Head of caudate nucleus (tissue), 42 donors: Measurements from ENCODE around the gene LRRC32.

Source experiments
- DNase-seq, 42 donors: peaks; one replicate each; pipeline versions ENCODE4 v3.0.0 to v3.0.0-alpha.2; 2020 to 2021; ENCODE audit warnings: mixed read lengths in 7 of 42
- intact Hi-C: fragments of 100-400 bp; cut with DNase I; formaldehyde crosslinking; loops from one replicate; pipeline ENCODE4 v1.15.0; 2022

LRRC32 gene

DNA sequence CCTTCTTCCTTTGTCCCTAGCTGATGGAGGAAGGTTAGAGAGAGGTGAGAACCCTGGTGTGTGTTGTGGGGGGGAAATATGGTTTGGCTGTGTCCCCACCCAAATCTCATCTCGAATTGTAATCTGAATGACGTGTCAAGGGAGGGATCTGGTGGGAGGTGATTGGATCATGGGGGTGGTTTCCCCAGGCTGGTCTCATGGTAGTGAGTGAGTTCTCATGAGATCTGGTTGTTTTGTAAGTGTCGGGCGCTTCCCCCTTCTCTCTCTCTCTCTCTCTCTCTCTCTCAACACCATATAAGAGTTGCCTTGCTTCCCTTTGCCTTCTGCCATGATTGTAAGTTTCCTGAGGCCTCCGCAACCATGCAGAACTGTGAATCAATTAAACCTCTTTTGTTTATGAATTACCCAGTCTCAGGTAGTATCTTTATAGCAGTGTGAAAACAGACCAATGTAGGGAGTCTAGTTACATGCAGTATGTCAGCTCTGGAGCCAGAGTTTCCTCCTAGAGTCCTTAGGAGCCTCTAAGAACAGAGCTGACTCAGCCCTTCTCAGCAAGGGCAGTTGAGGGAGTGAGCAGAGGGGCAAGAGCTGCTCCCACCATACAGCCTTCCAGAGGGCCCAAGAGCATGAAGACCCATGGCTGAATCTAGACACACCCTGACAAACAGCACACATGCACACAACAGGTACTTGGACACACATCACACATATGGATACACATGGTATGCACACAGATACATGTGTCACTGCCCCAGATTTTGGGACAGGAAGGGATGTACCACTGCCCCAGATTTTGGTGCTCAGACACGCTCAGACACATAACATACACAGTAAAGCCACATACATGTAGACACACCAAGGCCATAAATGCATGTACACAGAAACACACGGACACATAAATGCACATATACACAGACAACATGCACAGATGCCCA, 12.9 kb upstream of the LRRC32 start:
- no peak for DNase-seq
- intact Hi-C loops: no loop called here

DNA sequence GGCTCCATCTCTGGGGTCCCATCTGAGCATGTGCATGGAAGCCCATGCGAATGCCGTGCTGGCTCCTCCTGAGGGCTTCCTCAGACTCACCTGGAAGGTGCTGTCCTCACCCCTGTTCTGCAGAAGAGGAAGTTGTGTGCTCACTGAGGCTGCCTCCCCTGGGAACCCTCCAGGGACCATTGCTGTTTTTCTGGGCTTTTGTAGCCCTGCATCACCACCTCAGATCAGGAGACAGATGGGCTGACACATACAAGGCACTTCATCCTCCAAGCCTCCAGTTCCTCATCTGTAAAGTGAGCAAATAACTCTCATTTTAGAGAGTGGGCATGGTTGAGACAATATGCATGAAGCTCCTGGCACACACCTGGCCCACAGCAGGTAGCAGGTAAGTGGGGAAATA, 12.1 kb upstream of the LRRC32 start:
- intact Hi-C loops: no loop called here
- no peak for DNase-seq

DNA sequence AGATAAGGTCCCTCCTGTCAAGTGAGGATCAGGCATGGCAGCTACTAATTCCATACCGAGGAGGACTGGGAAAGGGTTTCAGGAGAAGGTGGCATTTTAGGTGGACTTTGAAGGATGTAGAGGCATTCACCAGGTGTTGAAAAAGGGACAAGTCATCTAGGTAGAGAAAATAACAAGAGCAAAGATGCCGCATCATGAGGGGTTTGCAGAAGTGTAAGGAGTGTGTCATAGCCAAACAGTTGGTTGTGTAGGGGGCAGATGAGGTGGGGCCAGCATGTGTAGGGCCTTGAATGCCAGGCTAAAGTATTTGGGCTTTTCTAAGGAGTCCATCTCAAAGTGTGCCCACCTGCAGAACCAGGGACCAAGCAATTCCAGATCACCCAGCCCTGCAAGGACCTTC, 11.6 kb upstream of the LRRC32 start:
- intact Hi-C loops: no loop called here
- no peak for DNase-seq

DNA sequence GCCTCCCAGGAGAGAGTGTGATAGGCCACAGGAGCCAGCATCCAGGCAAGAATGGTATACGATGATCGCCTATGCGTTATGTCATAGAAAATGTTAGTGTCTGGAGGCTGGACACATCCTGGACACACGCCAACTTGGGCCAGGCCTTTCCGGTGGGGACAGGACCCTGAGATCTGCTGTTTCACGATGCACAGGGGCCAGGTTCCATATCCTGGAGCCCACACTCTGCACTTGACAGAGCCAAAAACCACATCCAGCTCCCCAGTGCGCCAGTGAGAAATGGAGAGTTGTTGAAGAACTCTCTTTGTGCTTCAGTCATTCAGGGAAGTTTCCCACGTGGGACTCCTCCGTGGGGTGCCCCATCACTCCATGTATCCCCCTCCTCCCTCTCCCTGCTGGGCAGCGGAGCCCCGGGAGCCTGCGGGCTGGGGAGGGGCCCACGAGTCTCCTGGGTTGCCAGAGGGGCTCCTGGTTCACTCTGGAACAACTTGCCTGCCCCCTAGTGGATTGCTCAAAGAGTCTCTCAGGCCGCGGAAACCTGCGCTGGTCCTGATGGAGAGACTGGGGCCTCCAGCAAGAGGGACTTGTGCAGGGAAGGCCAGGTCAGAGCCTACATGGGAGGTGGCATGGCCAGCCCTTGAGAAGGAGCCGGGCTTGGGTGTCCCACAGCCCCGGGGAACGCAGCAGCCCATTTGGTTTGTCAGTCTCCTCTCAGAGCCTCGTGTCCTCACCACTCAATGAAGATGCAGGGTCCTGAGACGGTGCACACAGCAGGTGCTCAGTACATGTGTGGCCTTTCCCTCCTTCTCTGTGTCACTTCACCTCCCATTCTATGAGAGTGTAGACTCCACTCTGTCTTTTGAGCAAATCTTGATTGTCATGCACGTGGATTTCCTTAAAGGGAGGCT, 10.2 kb upstream of the LRRC32 start:
- peak; percentile 29 to 85 (median 64) for DNase-seq
- intact Hi-C loops: no loop called here

DNA sequence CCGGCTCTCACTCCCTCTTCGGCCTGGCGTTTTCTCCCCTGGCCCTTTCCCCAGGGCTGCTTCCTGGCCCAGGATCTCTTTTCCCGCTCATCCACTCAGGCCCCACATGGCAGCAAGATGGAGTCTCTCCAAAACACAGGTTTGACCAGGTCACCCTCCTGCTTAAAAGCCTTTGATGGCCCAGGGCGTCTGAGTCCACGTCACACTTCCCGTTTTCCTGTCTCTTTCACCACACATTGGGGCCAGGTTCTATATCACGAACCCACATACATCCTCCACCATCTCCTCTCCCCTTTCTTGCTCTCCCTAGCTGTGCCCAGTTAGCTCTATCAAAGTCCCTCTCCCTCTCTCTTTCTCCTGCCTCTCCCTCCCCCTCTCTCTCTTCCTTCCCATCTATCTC, 7.8 kb upstream of the LRRC32 start:
- no peak for DNase-seq
- intact Hi-C loops: no loop called here

DNA sequence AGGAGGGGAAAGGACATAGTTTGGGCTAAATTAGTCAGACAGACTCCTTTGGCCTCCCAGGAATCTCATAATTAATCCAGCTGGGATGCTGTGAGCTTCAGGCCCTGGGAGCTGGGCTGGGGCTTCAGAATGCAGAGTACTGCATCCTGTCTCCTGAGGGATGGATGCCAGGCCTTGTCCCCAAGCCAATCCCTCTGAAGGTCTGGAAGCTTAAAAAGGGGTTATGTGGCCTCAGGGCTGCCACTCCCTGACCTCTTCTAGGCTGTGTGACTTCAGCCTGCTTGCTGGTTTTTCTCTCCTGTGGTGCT, 6.9 kb upstream of the LRRC32 start:
- intact Hi-C loops: no loop called here

DNA sequence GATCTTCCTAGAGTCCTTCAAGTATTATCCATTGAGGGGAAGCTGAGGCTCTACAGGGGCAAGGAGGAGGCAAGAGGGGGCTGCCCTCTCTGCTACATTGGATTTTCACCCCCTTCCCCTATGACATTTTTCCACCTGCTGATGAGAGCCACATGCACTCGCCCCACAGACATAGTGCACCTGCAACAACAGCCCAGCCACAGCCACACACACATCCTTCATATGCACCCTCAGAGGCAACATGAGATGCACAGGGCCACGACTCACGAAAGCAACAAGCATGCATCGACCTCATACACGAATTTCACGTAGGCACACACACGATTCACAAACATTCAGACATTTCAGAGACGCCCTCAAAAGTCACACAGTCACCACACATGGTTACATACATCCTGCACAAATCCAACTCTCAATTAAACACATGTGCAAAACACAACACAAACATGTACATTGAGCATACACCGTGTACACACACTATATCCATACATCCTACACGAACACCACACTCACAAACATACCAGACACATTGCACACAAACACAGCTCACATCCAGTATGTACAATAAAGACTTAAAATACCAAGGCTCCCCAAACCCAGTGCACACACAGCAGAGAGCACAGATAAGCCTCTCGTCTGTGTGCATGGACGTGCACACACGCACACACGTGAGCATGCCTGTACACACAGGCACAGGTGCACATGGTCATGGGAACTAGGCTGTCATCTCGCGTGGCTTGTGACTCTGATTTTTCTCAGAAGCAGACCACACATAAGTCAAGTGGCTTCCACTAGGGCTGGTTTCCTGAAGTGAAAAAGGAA, 6.3 kb upstream of the LRRC32 start:
- no peak for DNase-seq
- intact Hi-C loops: no loop called here

More for the DNA sequence above, 6.9 kb upstream of the LRRC32 start:
- no peak for DNase-seq

DNA sequence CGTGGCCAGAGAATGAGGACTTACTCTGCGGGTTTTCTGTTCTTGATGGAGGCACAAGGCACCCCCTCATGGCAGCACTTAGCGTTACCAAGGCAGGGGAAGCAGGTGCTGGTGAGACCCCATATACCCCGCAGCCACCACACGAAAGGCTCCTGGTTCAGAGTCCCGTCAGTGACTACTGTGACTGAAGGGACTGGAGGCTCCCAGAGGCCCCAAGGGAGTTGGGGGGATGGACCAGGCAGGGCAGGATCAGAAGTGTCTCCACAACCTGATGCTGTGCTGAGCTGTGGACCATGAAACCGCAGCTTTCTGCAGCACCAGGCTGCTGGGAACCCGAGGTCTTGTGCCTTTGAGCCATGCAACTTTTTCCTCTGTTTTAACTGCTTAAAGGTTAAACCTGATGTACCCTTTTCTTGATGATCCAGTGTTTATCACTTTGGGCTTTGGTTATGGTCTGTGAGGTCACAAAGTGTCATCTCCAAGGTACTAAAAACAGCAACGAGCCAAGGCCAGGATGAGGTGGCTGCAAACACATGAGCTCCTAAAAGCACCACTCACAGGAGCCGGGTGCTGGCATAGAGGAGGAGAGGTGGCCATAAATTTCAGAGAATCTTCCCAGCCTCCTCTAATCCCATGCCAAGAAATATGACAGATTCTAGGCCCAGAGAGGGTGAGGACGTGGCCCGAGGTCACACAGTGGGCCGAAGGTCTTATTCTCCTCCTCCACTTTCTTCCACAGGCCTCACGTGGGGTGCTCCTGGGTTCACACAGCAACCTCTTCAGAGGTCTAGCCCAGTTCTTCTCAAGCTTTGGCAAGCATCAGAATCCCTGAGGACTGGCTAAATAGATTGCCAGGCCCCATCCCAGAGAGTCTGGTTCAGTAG, 4.2 kb upstream of the LRRC32 start:
- intact Hi-C loops: no loop called here
- no peak for DNase-seq

DNA sequence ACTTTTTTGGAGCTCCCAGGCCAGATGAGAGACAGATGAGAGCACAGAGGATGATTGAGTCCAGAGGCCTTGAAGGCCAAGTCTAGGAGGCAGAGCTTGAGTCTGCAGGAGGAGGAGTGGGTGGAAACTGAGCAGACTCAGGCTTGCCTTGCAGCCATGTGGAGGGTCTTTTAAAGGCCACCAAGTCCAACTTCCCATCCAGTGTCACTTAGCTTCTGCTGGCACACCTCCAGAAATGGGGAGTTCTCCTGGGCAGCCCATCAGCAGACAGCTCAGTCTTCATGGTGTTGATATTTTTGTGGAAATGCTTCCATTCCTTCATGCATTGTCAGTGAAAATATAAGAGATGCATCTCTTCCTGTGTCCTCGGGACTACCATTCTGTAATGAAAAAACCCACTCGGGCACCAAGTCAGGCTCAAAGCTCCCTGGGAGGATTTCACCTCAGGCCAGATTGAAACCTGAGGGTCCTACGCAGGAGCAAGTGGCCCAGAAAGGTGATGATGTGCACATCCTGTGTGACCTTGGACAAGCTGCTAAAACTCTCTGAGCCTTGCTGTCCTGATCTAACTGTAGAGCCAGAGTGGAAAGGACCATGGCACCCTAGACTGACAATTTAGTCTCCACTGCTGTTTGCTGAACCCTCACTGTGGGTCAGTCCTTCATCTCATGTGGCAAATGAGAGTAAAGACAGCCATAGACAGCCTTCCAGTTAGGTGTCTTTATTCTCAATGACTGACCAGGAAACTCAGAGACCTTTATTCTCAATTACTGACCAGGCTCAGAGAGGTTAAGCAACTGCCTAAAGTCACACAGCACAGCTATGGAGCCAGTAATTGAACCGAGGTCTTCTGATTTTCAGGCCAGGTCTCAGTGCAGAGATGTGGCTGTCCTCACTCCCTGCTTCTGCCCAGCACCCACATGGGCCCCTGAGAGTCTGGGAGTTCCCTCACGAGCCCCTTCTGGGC, 2.9 kb upstream of the LRRC32 start:
- intact Hi-C loops: no loop called here
- DNase-seq: no peak

DNA sequence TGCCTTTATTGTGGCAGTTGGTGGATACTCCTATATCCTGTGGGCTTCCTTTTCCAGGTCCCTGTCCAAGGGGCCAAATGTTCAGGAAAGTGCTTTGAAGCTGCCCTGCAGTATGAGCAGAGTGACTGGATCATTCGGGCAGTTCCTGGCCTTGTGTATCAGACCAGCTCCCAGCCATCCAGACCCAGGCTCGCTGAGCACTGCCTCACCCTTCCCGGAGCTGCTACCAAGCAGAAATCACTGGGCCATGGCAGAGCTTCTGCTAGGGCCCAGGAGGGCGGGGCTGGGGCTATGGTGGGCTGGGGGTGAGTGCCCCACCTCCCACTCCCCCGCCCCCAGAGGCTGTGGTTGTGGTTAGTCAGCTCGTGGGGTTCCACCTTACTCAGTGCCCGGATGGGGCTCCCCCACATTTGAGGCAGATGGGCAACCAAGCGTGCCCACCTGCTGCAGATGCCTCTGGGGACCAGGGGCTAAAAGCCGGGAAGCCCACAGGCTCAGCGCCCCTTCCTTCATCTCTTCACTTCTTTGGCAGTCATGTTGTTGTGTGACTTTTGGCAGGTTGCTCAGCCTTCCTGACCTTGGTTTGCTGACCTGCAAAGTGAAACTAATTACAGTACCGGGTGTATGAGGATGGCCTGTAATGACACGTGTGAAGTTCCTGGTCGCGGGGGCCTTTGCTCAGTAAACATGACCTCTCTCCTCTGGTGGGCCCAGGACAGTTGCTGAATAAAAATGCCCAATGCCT, 2.1 kb upstream of the LRRC32 start:
- DNase-seq: no peak

DNA sequence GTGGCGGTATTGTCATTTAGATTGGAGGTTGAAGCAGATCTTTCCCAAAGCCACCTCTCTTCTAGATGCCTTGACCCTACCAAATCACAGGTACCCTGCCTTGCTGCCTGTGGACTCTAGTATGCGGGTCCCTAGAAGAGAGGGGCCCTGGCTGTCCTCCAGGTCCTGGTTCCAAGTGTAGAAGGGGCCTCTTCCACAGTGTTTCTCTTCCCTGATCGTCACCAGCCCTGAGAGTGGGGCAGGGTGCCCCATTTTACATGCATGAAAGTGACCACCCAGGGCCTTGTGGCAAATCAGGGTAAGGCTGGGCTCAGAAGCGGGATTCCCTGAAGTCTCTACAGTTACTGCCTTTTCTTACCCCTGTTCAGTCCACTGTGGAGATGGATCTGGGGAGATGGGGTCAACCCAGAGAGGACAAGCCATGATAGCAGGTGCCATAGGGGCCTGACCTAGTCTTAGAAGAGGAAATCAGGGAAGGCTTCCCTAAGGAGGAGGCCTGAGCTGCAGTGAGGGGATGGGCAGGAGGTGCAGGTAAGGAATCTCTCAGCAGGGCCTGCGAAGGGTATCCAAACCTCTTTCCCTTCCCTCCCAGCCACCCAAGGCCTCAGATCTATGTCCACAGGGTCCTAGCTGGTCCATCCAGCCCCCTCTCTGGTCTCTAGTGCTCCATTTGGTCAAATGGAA, 1.2 kb upstream of the LRRC32 start:
- intact Hi-C loops: no loop called here
- no peak for DNase-seq

More for the DNA sequence above, 2.1 kb upstream of the LRRC32 start:
- intact Hi-C loops: no loop called here

DNA sequence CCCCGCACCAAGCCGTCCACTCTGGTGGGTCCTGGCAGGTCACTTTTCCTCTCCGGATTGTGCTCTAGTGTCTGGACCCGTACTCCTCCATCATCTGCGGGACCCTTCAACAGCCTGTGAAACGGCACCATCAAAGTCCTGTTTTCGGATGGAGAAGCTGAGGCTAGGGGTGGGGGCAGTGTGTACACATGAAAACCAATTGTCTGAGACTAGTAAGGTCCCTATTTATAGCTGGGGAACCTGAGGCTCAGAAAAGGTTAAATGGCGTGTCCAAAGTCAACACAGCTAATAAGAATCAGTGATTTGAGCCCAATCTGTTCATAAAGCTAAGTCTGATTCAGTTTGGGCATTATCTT, 668 bp upstream of the LRRC32 start:
- DNase-seq: no peak
- intact Hi-C loops: no loop called here

DNA sequence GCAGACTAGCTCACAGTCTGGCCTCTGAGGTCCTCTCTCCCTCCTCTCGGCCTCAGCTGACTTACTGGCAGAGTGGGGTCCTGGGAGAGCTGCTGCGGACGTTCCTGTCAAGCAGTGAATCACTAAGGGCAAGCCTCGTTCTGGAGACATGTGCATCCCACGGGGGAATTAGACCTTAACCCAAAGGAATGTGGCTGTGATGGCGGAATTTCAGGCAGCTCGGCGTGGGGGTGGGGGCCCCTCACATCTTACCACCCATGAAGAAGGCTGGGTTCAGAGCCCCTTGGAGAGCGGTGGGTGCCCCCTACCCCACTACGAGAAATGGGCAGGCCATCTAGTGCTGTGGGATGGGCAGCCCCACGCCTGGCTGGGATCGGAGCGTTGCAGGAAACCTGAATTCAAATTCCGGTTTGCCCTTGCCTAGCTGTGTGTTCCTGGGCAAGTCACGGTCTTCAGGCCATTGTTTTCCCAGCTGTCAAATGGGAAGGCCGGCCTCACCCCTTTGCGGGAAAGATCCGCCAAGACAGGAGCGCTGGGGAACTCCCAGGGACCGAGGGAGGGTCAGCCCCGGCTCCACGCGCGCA, 554 bp downstream of the LRRC32 start:
- DNase-seq: no peak
- intact Hi-C loops: no loop called here

DNA sequence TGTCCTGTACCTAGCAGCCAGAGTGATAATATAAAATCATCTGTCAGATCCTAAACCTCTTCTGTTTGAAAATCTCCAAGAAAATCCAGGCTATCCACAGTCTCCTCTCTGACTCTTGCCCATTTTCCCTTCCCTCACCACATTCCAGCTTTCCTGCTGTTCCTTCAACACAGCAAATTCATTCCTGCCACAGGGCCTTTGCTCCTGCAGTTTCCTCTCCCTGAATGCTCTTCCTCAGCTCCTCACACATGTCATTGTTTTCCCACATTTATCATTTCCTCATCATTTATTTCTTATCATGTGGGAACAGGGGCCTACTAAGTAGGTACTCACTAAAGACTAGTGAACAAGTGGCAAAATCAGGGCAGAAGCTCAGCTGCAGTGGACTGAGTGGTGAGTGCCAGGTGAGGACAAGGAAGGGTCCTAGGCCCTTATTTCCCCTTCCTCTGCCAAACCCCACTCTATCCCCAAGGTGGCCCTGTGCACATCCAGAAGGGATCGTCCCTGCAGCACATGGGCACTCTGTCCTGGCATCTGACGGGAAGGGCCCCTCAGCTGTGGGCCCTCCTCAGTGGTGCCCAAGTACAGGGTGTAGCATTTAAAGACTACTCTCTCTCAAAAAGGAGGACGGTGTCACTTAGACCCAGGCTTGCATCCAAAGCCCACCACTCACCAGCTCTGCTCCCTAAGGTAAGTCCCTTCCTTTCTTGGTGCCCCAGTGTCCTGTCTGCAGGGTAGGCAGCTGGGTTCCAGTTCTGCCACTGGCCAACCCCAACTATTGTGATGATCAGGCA, 2.0 kb downstream of the LRRC32 start:
- intact Hi-C loops: no loop called here
- DNase-seq: no peak

DNA sequence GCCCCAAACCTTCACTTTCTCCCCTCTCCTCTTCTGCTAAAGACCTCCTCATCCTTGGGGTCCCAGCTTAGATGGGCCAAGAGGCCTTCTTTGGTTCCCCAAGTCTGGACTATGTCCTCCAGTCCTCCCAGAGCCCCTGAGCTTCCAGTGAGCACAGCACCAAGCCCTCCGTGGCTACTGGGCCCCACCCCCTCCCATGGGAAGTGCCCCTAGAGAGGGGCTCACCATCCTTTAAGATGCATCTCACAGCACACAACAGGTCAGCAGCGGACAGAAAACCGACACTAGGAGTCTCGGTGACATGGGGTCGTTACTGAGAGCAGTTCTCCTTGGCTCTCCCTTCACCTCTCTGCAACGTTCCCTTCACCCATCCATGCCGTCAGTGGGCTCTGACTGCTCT, 2.7 kb downstream of the LRRC32 start:
- no peak for DNase-seq
- intact Hi-C loops: no loop called here
